Measurements from ENCODE around the gene POLR2L. TPM values are rescaled to one million over a fixed set of nuclear protein-coding genes. Genes with fewer than 3 reads are reported as not detected.

Gene POLR2L
- total and polyA plus RNA-seq, 2 of the 13 experiments (the other 11 are each of a cell fraction or from before 2014, with no cell fraction given), result 104 to 114 TPM

DNA sequence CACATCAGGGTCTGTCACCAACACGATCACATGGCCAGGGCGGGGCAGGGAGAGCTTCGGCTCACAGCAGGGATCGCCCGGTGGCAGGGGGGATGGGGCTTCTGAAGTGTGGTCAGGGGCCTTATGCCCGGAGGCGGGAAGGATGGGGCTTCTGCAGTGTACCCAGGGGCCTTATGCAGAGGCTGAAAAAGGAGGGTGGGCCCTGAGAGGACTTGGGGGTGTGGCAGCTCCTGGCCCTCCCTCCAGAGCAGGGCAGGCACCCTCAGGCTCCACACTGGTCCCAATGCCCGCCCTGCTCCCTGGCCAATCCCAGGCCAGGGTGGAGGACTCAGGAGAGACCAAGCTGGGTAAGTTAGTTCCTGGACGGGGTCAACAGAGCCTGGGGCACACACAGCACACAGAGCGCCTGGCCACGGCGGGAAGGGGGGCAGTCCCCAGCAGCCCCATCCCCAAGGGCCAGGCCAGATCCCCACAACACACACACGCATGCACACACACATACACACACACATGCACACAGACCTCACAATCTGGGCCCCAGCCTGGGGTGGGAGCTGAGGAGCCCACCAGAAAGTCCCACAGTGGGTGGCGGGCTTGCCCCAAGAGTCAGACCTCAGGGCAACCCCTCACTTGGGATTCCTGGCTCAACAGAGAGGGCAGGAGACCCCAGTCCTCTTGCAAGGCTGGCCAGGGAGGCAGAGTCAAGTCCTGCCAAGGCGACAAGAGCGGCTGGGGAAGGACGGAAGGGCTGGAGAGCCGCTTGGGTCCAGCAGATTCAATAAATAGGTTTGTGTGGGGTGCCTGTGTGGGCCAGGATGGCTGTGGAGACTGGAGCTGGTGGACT is 51.4 kb downstream of the POLR2L start (continued):
- TF ChIP-seq HNRNPLL (IDR thresholded peaks at IDR 0.05; ENCODE audit: low read depth, low read length, poor library complexity, severe bottlenecking) (peak; percentile 29), HIVEP1 (CRISPR knock-in tag; IDR thresholded peaks at IDR 0.05) (no peak), MTA3 (CRISPR knock-in tag; IDR thresholded peaks at IDR 0.05) (no peak), DZIP1 (CRISPR knock-in tag; IDR thresholded peaks at IDR 0.05) (no peak), SP1 (IDR thresholded peaks at IDR 0.05) (no peak), SP1 (CRISPR knock-in tag; IDR thresholded peaks at IDR 0.05) (no peak), ZNF432 (CRISPR knock-in tag; IDR thresholded peaks at IDR 0.05; ENCODE audit: borderline replicate concordance) (no peak), E2F1 (CRISPR knock-in tag; IDR thresholded peaks at IDR 0.05) (no peak), HIC2 (CRISPR knock-in tag; IDR thresholded peaks at IDR 0.05; ENCODE audit: low read depth) (no peak), NR2F6 (IDR thresholded peaks at IDR 0.05) (no peak), NR2F6 (CRISPR knock-in tag; IDR thresholded peaks at IDR 0.05) (no peak), EP300 (IDR thresholded peaks at IDR 0.05; ENCODE audit: low read depth in 2 of 2, low read length in 2 of 2) (no peak), EP300 (CRISPR knock-in tag; IDR thresholded peaks at IDR 0.05; ENCODE audit: borderline replicate concordance) (no peak), RBM22 (optimal IDR thresholded peaks at IDR 0.05; ENCODE audit: low read length) (no peak), PRPF4 (IDR thresholded peaks at IDR 0.05; ENCODE audit: low read depth, low read length, poor library complexity, severe bottlenecking) (no peak), AKAP8 (CRISPR knock-in tag; IDR thresholded peaks at IDR 0.05) (peak; percentile 77; the same call in 1 of the 2 replicates), SMYD3 (CRISPR knock-in tag; IDR thresholded peaks at IDR 0.05) (no peak), MTF2 (CRISPR knock-in tag; IDR thresholded peaks at IDR 0.05; ENCODE audit: borderline replicate concordance) (no peak), SMARCE1 (IDR thresholded peaks at IDR 0.05; ENCODE audit: borderline replicate concordance) (no peak)
- TF ChIP-seq, protein P1, sequence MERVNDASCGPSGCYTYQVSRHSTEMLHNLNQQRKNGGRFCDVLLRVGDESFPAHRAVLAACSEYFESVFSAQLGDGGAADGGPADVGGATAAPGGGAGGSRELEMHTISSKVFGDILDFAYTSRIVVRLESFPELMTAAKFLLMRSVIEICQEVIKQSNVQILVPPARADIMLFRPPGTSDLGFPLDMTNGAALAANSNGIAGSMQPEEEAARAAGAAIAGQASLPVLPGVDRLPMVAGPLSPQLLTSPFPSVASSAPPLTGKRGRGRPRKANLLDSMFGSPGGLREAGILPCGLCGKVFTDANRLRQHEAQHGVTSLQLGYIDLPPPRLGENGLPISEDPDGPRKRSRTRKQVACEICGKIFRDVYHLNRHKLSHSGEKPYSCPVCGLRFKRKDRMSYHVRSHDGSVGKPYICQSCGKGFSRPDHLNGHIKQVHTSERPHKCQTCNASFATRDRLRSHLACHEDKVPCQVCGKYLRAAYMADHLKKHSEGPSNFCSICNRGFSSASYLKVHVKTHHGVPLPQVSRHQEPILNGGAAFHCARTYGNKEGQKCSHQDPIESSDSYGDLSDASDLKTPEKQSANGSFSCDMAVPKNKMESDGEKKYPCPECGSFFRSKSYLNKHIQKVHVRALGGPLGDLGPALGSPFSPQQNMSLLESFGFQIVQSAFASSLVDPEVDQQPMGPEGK (CRISPR knock-in tag; IDR thresholded peaks at IDR 0.05), result 0 out of 2 replicates have a peak, but pooled peaks have one; percentile 1
